Heart right ventricle (tissue), 16 donors: ENCODE measurements around the gene SCGB3A1. TPM values are rescaled to one million over a fixed set of nuclear protein-coding genes. Genes with fewer than 3 reads are reported as not detected.

Experiments
- ATAC-seq, 8 donors: fragments of 200-7000 bp; cut with Tn5 transposase; one replicate each; pipeline ENCODE4 v1.9.1; 2020; ENCODE audit warnings: mild to moderate bottlenecking in 8 of 8, moderate library complexity in 8 of 8, moderate number of reproducible peaks in 1 of 8
- DNase-seq, 2 donors: peaks; one replicate each; pipeline ENCODE4 v3.0.0-alpha.2; 2020
- H3K27ac ChIP-seq, 10 donors: fragments of 200-600 bp; sonication (generic) in 2 of 10; one replicate each; pipeline versions ENCODE4 v1.5.0 to v1.8.0; 2020 to 2022; ENCODE audit warnings: mild to moderate bottlenecking in 3 of 10
- H3K27me3 ChIP-seq, 7 donors: fragments of 200-600 bp; one replicate each; pipeline ENCODE4 v1.8.0; 2021 to 2022; ENCODE audit warnings: mild to moderate bottlenecking in 2 of 7
- H3K36me3 ChIP-seq, 9 donors: fragments of 200-600 bp; sonication (generic) in 1 of 9; one replicate each; pipeline versions ENCODE4 v1.5.0 to v1.8.0; 2020 to 2022; ENCODE audit warnings: mild to moderate bottlenecking in 2 of 9
- H3K4me1 ChIP-seq, 9 donors: fragments of 200-600 bp; sonication (generic) in 1 of 9; one replicate each; pipeline versions ENCODE4 v1.5.0 to v1.8.0; 2020 to 2022; ENCODE audit warnings: mild to moderate bottlenecking in 4 of 9
- H3K4me3 ChIP-seq, 10 donors: fragments of 200-600 bp; sonication (generic) in 2 of 10; one replicate each; pipeline versions ENCODE4 v1.5.0 to v1.8.0; 2020 to 2022; ENCODE audit warnings: mild to moderate bottlenecking in 7 of 10, moderate library complexity in 2 of 10
- H3K9me3 ChIP-seq, 11 donors: fragments of 200-600 bp in 10 of 11; sonication (generic) in 2 of 11; one replicate each; pipeline versions ENCODE4 v1.5.0 to v1.8.0; 2013 to 2022; ENCODE audit warnings: mild to moderate bottlenecking in 2 of 11, control low read depth in 1 of 11, moderate library complexity in 1 of 11
- CTCF ChIP-seq, 9 donors: fragments of 200-600 bp; sonication (generic) in 2 of 9; IDR thresholded peaks; one replicate each; pipeline versions ENCODE4 v1.5.0 to v1.8.0; 2021 to 2022; ENCODE audit warnings: antibody characterized with exemption in 9 of 9, mild to moderate bottlenecking in 5 of 9, moderate library complexity in 1 of 9
- WGBS, 2 donors: extraction: QIAGEN DNeasy Blood & Tissue Kit; methylation state at CpG; one replicate each; pipeline ENCODE4 v1.1.7; 2013; ENCODE audit warnings: inconsistent platforms in 1 of 2; 5-methylcytosine and 5-hydroxymethylcytosine counted together
- intact Hi-C, 10 donors: fragments of 100-400 bp; cut with DNase I; formaldehyde crosslinking; loops; one replicate each; pipeline versions ENCODE4 v1.11.1 to v1.14.2; 2022
- polyA plus RNA-seq, 2 donors: library from polyadenylated mRNA; stranded (reverse); fragments of 200-250 nt; gene quantifications; one replicate each; pipeline ENCODE4 v1.2.3, GENCODE V29; 2013
- total RNA-seq, 10 donors: library from RNA; stranded (reverse); fragmentation: NEBNext Ultra II Directional in 3 of 10; extraction: Animal tissue kit (Norgen Biotek cat#: 25700) in 3 of 10; gene quantifications; one replicate each; pipeline versions ENCODE4 v1.2.1 to v1.2.4, GENCODE V29; 2021 to 2023
- donor health status: Arrhythmogenic right ventricular cardiomyopathy.
- donor health status: ischemic (EF 13 %, LVEDD 7.1; RV severe dilation, severe dysfunction).
- donor health status: healthy with polysubstance abuse.
- donor health status: DM: no; HTN: yes; CAD: no.
- donor health status: DM: no; HTN: no; CAD: no.
- donor health status: ischemic (EF 25% LVEDD 6.9; RV normal size, moderate dysfunction).
- donor health status: ischemic (EF 25% LVEDD 5.7; RV mildly dilated, moderate dysfunction).
- donor health status: healthy.
- donor health status: DM: yes; HTN: yes; CAD: no.
- donor health status: Ischemic cardiomyopathy.
- donor health status: ischemic (EF 35%, LVEDD 5.7; RV mildly dilated, moderate dysfunction).
- donor health status: nonischemic (EF 11% LVEDD 7.7; RV severe dilation, severe dysfunction).
- donor health status: DM: yes; HTN: yes; CAD: no.
- donor health status: PGD.
- donor health status: ischemic (EF 29% LVEDD 5.4; RV normal size, mild dysfunction).
- donor health status: nonischemic (EF 23%, LVEDD 6.1; RV moderate dilation, normal function).

SCGB3A1 gene
- total and polyA plus RNA-seq, 12 donors = 0.38 to 0.88 (median 0.53) TPM; not detected in 7

- H3K4me1 ChIP-seq = peaks cover 0 to 14% (median 5%) of the 10 kb centered on the region in 9 donors
- DNase-seq (no peak), ATAC-seq (no peak)
- H3K36me3 ChIP-seq = peaks cover 0 to 20% (median 0%) of the 10 kb centered on the region in 9 donors
- no peak for TF ChIP-seq CTCF (IDR thresholded peaks at IDR 0.05)
- H3K9me3 ChIP-seq = peaks cover 0 to 5% (median 0%) of the 10 kb centered on the region in 11 donors
- H3K27me3 ChIP-seq = peaks cover 0 to 26% (median 16%) of the 10 kb centered on the region in 7 donors
- peak overlapping the region in 5 of 10 donors; percentile 5 to 29 (median 14) for H3K4me3 ChIP-seq
- 35 to 45% methylated on average over 15 of the region's 15 CpGs for WGBS, 2 donors
- H3K27ac ChIP-seq = no peak overlapping the region
- intact Hi-C loops = no loop called here
Measured at GRCh38 chr5:180618487-180618828, 27.2 kb upstream of the SCGB3A1 start.

- Histone ChIP-seq H3K27me3 (peaks cover 0 to 12% (median 3%) of the 10 kb centered on the region in 7 donors), H3K4me3 (no peak overlapping the region), H3K9me3 (peaks cover 0 to 5% (median 0%) of the 10 kb centered on the region in 11 donors), H3K27ac (no peak overlapping the region), H3K36me3 (peaks cover 0 to 26% (median 0%) of the 10 kb centered on the region in 9 donors), H3K4me1 (peaks cover 0 to 6% (median 0%) of the 10 kb centered on the region in 9 donors)
- intact Hi-C loops = no loop called here
- ATAC-seq = peak in 1 of 8 donors; percentile 20
- TF ChIP-seq CTCF (IDR thresholded peaks at IDR 0.05) = no peak
- WGBS, 2 donors = 80 to 87% methylated on average over 11 of the region's 11 CpGs
- DNase-seq = no peak
Measured at GRCh38 chr5:180613814-180614188, 22.5 kb upstream of the SCGB3A1 start.

- no peak for TF ChIP-seq CTCF (IDR thresholded peaks at IDR 0.05)
- 81 to 83% methylated on average over 19 of the region's 19 CpGs for WGBS, 2 donors
- ATAC-seq = no peak
Measured at GRCh38 chr5:180613188-180613813, 22.0 kb upstream of the SCGB3A1 start.

GRCh38 chr5:180612683-180613082 lies 21.4 kb upstream of the SCGB3A1 start:
- DNase-seq (no peak), ATAC-seq (no peak)
- peaks cover 0 to 14% (median 0%) of the 10 kb centered on the region in 7 donors for H3K27me3 ChIP-seq
- H3K4me3 ChIP-seq = no peak overlapping the region
- TF ChIP-seq CTCF (IDR thresholded peaks at IDR 0.05) = no peak
- peaks cover 0 to 30% (median 0%) of the 10 kb centered on the region in 9 donors for H3K36me3 ChIP-seq
- intact Hi-C loops = no loop called here
- no peaks in the 10 kb centered on the region for H3K4me1 ChIP-seq
- H3K27ac ChIP-seq = no peak overlapping the region
- H3K9me3 ChIP-seq = peaks cover 0 to 5% (median 0%) of the 10 kb centered on the region in 11 donors
- WGBS, 2 donors = 88 to 89% methylated on average over 15 of the region's 15 CpGs

More at GRCh38 chr5:180613188-180613813, 22.0 kb upstream of the SCGB3A1 start:
- peaks cover 0 to 5% (median 0%) of the 10 kb centered on the region in 11 donors for H3K9me3 ChIP-seq
- intact Hi-C loops = no loop called here
- peaks cover 0 to 30% (median 0%) of the 10 kb centered on the region in 9 donors for H3K36me3 ChIP-seq
- no peak overlapping the region for H3K4me3 ChIP-seq
- peaks cover 0 to 14% (median under 1%) of the 10 kb centered on the region in 7 donors for H3K27me3 ChIP-seq
- no peak for DNase-seq
- H3K27ac ChIP-seq = no peak overlapping the region
- peaks cover 0 to under 1% (median 0%) of the 10 kb centered on the region in 9 donors for H3K4me1 ChIP-seq
